ENCODE data around the gene SETD2. TPM values are rescaled to one million over a fixed set of nuclear protein-coding genes. Genes with fewer than 3 reads are reported as not detected.

The SETD2 gene
- total RNA-seq, 4 donors from 2014 or later, result 54.3 to 113 (median 67.9) TPM

DNA sequence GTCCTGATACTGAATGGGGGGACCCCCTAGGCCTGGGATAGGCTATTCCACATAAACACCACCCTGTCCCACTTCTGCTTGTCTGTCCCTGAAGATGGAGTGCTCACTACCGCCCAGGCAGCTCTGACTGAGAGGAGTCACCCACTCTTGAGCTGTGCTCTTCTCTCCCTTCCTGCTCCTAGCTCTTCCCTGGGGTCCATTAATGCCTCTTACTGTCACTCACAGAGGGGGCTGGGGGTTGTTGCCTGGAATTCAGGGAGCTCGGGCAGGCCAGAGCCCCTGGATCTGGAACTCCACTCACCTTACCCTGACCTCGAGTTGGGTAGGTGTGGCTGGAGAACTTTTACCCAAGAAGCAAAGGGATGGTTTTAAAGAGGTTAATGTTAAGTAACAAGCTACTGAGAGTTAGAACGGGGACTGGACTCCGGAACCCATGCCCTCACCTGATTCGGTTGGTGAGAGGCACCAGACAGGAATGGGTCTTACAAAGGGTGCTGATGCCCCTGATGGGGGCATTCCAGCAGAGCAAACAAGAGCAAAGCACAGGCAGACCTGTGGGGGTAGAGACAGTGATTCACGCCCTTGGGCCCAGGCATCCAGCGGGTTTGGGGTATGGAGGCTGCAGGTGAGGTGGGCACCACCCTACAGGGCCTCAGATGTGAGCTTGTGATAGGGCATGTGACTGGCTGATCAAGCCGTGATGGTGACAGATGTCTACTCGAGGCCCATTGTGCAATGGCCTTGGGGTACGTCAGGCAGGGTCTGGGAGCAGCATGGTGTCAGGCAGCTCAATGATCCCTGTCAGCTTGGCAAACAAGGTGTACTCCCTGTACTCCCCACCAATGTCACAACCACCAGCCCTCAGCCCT lies 179.1 kb downstream of the SETD2 start:
- DNase-seq, result no peak
- H3K4me1 ChIP-seq, result peaks cover 22 to 59% (median 49%) of the 10 kb centered on the region in 4 donors
- WGBS, 2 donors (ENCODE audit: low coverage in 1 of 2), result 89 to 90% methylated on average over 3 to 11 of the region's 11 CpGs

GRCh38 chr3:46982546-46982945 lies 181.4 kb downstream of the SETD2 start:
- WGBS, 2 donors (ENCODE audit: low coverage in 1 of 2), result 57% methylated on average over 2 of the region's 2 CpGs; no CpG with 5 or more reads in 1 of the 2 donors
- in situ Hi-C loops (cut with MboI; ENCODE audit: low pct_ligation_motif_present in 1 of 4, low pct_unique_long_range_greater_than_20kb in 1 of 4, low sequenced_read_pairs in 3 of 4) (loop anchor here in 1 of 4 donors (10.0 kb wide), 1 partner anchor 48 kb away; no protein-coding TSS in a partner anchor), intact Hi-C loops (cut with DNase I; ENCODE audit: low total_unique reads) (no loop called here)
- Histone ChIP-seq H3K9me3 (no peaks in the 10 kb centered on the region), H3K27ac (peak overlapping the region; percentile 84 to 94 (median 92)), H3K4me1 (peaks cover 22 to 69% (median 60%) of the 10 kb centered on the region in 4 donors), H3K4me3 (no peak overlapping the region), H3K27me3 (no peaks in the 10 kb centered on the region), H3K36me3 (no peaks in the 10 kb centered on the region)
- TF ChIP-seq EP300 (IDR thresholded peaks at IDR 0.05; ENCODE audit: low read depth) (no peak), CTCF (IDR thresholded peaks at IDR 0.05) (no peak), POLR2A (IDR thresholded peaks at IDR 0.05) (no peak), POLR2AphosphoS5 (IDR thresholded peaks at IDR 0.05) (no peak)
- no peak for DNase-seq

More for the DNA sequence above, 179.1 kb downstream of the SETD2 start:
- no peak overlapping the region for H3K4me3 ChIP-seq
- in situ Hi-C loops (cut with MboI; ENCODE audit: low pct_ligation_motif_present in 1 of 4, low pct_unique_long_range_greater_than_20kb in 1 of 4, low sequenced_read_pairs in 3 of 4) (loop anchor here in 1 of 4 donors (10.0 kb wide), 1 partner anchor 50 kb away; no protein-coding TSS in a partner anchor), intact Hi-C loops (cut with DNase I; ENCODE audit: low total_unique reads) (no loop called here)
- H3K9me3 ChIP-seq, result no peaks in the 10 kb centered on the region
- TF ChIP-seq POLR2A (IDR thresholded peaks at IDR 0.05) (no peak), CTCF (IDR thresholded peaks at IDR 0.05) (no peak)
- no peaks in the 10 kb centered on the region for H3K36me3 ChIP-seq
- H3K27me3 ChIP-seq, result no peaks in the 10 kb centered on the region
- H3K27ac ChIP-seq, result no peak overlapping the region

GRCh38 chr3:46981932-46982471 lies 181.9 kb downstream of the SETD2 start:
- intact Hi-C loops (cut with DNase I; ENCODE audit: low total_unique reads), result no loop called here
- in situ Hi-C loops (cut with MboI; ENCODE audit: low pct_ligation_motif_present in 1 of 4, low pct_unique_long_range_greater_than_20kb in 1 of 4, low sequenced_read_pairs in 3 of 4), result loop anchor here in 1 of 4 donors (10.0 kb wide), 1 partner anchor 47 kb away; no protein-coding TSS in a partner anchor
- Histone ChIP-seq H3K4me3 (peak overlapping the region in 1 of 4 donors; percentile 2), H3K9me3 (no peaks in the 10 kb centered on the region), H3K27me3 (no peaks in the 10 kb centered on the region), H3K4me1 (peaks cover 21 to 69% (median 60%) of the 10 kb centered on the region in 4 donors), H3K36me3 (no peaks in the 10 kb centered on the region), H3K27ac (peak overlapping the region; percentile 84 to 94 (median 92))
- 30% methylated on average over 5 of the region's 5 CpGs; no CpG with 5 or more reads in 1 of the 2 donors for WGBS, 2 donors (ENCODE audit: low coverage in 1 of 2)
- DNase-seq, result peak; percentile 70
- TF ChIP-seq EP300 (IDR thresholded peaks at IDR 0.05; ENCODE audit: low read depth), result no peak
- TF ChIP-seq POLR2A (IDR thresholded peaks at IDR 0.05), result peak; percentile 38
- no peak for TF ChIP-seq CTCF (IDR thresholded peaks at IDR 0.05)
- TF ChIP-seq POLR2AphosphoS5 (IDR thresholded peaks at IDR 0.05), result peak in 1 of 3 donors; percentile 15

DNA sequence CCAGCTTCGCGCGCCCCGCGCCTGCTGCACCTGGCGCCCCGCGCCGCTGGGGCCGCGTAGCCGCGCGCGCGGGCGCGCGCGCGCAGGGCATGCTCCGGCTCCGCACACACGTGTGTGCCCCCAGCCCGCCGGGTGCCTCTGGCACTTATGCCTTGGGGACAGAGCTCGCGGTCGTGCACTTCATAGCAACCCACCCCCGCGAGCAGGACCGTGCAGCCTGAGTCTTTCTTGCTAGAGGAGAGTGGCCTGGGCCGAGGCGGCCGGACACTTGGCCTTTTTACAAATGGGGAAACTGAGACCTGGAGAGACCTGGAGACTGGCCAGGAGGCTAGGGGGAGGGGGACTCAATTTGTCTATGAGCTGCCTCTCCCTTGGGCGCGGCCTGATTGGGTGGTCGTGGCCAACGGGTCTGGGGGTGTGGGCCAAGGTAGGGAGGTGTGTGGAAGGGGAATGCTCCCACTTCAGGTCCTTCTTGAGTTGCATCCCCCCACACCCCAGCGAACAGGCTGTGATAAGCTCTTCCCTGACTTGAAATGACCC lies 183.9 kb downstream of the SETD2 start:
- WGBS, 2 donors (ENCODE audit: low coverage in 1 of 2), result 2% methylated on average over 34 of the region's 40 CpGs; no CpG with 5 or more reads in 1 of the 2 donors
- no peaks in the 10 kb centered on the region for H3K9me3 ChIP-seq
- TF ChIP-seq EP300 (IDR thresholded peaks at IDR 0.05; ENCODE audit: low read depth) (no peak), POLR2A (IDR thresholded peaks at IDR 0.05) (no peak), POLR2AphosphoS5 (IDR thresholded peaks at IDR 0.05) (no peak), CTCF (IDR thresholded peaks at IDR 0.05) (no peak)
- peak overlapping the region; percentile 84 to 94 (median 92) for H3K27ac ChIP-seq
- H3K36me3 ChIP-seq, result no peaks in the 10 kb centered on the region
- no peaks in the 10 kb centered on the region for H3K27me3 ChIP-seq
- intact Hi-C loops (cut with DNase I; ENCODE audit: low total_unique reads) (loop anchor here (5.0 kb wide), 1 partner anchor 43 kb away; no protein-coding TSS in a partner anchor), in situ Hi-C loops (cut with MboI; ENCODE audit: low pct_ligation_motif_present in 1 of 4, low pct_unique_long_range_greater_than_20kb in 1 of 4, low sequenced_read_pairs in 3 of 4) (loop anchor here in 1 of 4 donors (10.0 kb wide), 1 partner anchor 45 kb away; no protein-coding TSS in a partner anchor)
- peak overlapping the region; percentile 11 to 68 (median 64) for H3K4me3 ChIP-seq
- peaks cover 19 to 64% (median 55%) of the 10 kb centered on the region in 4 donors for H3K4me1 ChIP-seq
- DNase-seq, result peak; percentile 39

Measured in transverse colon (tissue), 4 donors.